GOT3 (cell line): Measurements from ENCODE around the gene BCL2L1.
"Not testable (repeated sequence)": the region's sequence is repeated elsewhere in the genome, so short reads cannot be mapped to it uniquely, and the experiment has no call there.

Experiments
- DNase-seq: peaks from one replicate; lab custom pipeline; 2025; ENCODE audit warnings: mixed read lengths; lab: John Stamatoyannopoulos, UW

The BCL2L1 gene

GRCh38 chr20:31648104-31648503, 74.6 kb downstream of the BCL2L1 start:
- DNase-seq: not testable (repeated sequence)

GRCh38 chr20:31644701-31645100, 78.0 kb downstream of the BCL2L1 start:
- DNase-seq: no peak

- no peak for DNase-seq
These were observed 79.1 kb downstream of the BCL2L1 start for GRCh38 chr20:31643522-31643921.

- DNase-seq: no peak
These were observed 79.8 kb downstream of the BCL2L1 start for GRCh38 chr20:31642837-31643236.

- no peak for DNase-seq
These were observed 81.3 kb downstream of the BCL2L1 start for GRCh38 chr20:31641391-31641790.

GRCh38 chr20:31640259-31640658, 82.4 kb downstream of the BCL2L1 start:
- no peak for DNase-seq

- no peak for DNase-seq
These were observed 83.9 kb downstream of the BCL2L1 start for GRCh38 chr20:31638816-31639215.

GRCh38 chr20:31638317-31638716, 84.4 kb downstream of the BCL2L1 start:
- DNase-seq: no peak

- no peak for DNase-seq
These were observed 85.0 kb downstream of the BCL2L1 start, which contains the start of gene COX4I2 for GRCh38 chr20:31637660-31638059. TSS of gene COX4I2 (plus strand) at chr20:31637912. CDS start at chr20:31639018, 1,106 bp downstream.

- no peak for DNase-seq
These were observed 89.2 kb downstream of the BCL2L1 start for GRCh38 chr20:31633339-31633914.

- DNase-seq: no peak
These were observed 89.9 kb downstream of the BCL2L1 start for GRCh38 chr20:31632548-31633338.

- no peak for DNase-seq
These were observed 92.4 kb downstream of the BCL2L1 start for GRCh38 chr20:31630187-31630790.

GRCh38 chr20:31628057-31628456, 94.6 kb downstream of the BCL2L1 start:
- DNase-seq: not testable (repeated sequence)

- not testable (repeated sequence) for DNase-seq
These were observed 96.1 kb downstream of the BCL2L1 start for GRCh38 chr20:31626534-31626933.

- DNase-seq: not testable (repeated sequence)
These were observed 99.6 kb downstream of the BCL2L1 start for GRCh38 chr20:31623123-31623505.

GRCh38 chr20:31620246-31620645, 102.4 kb downstream of the BCL2L1 start:
- no peak for DNase-seq

GRCh38 chr20:31617432-31618104, 105.1 kb downstream of the BCL2L1 start:
- no peak for DNase-seq

GRCh38 chr20:31615416-31615815, 107.3 kb downstream of the BCL2L1 start:
- no peak for DNase-seq
